Measurements from ENCODE around the gene CAVIN1.
"Not testable (repeated sequence)": the region's sequence is repeated elsewhere in the genome, so short reads cannot be mapped to it uniquely, and the experiment has no call there.

The CAVIN1 gene

DNA sequence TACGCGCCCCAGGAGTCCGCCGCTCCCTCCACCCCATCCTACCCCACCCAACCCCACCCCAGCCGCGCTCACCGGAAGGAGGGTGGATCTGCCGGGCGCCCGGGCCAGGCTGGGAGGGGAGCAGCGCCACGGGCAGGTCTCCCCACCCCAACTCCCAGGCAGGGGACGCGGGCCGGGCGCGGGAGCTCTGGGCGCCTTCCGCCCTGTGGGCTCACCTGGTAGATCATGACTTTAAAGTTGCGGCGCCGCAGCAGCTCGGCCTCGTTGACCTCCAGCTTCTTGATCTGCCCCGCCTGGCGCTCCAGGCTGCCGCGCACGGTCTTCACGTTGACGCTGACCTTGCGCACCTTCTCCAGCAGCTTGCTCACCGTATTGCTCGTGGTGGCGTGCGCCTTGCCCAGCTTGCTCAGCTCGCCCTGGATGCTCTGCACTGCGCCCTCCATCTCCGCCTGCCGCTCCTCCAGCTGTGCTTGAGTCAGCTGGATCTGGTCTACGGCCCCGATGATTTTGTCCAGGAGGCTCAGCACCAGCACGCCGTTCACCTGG lies 571 bp downstream of the CAVIN1 start:
- ATAC-seq (ENCODE audit: low read depth): peak; percentile 8
- H3K4me1 ChIP-seq (ENCODE audit: insufficient read depth, poor library complexity, severe bottlenecking): peaks cover 26% of the 10 kb centered on the region

DNA sequence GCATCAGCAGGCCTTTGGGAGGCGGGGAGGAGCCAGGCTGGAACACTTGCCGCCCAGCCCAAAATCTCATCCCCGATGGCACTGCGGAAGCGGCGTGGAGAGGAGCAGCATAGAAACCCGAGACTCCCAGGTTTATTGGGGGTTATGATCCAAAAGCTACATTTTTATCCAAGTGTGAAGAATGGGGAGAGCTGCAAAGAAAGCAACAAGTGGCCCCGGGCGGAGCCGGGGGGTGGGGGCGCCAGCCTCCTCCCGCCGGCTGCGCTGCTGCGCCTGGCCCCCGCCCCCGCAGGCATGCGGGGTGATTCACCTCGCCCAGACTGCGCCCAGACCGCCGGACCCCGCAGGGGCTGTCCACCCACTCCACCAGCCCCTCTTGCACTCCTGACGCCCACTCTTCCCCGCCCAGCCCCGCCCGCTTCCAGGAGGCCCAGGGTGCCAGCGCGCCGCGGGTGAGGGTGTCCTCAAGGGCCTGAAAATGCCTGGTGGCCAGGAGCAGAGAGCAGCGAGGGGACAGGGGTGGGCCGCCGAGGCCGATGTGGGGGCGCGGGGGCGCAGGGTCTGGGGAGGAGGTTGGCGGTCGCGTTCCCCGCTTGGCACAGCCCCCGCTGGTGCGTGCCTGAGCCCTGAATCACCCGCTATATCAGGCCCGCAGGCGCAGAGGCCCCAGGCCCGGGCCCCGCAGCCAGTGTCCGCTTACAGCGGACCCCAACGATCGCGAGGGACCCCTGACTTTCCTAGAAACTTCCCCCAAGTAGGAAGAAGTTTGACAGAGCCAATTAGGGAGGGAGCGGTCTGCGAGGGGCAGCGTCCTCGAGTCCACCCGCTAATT lies 1.3 kb downstream of the CAVIN1 start:
- H3K9me3 ChIP-seq (ENCODE audit: severe bottlenecking): no peaks in the 10 kb centered on the region
- DNase-seq (ENCODE audit: low spot score) (no peak), ATAC-seq (ENCODE audit: low read depth) (peak; percentile 52)
- TF ChIP-seq, protein P1, sequence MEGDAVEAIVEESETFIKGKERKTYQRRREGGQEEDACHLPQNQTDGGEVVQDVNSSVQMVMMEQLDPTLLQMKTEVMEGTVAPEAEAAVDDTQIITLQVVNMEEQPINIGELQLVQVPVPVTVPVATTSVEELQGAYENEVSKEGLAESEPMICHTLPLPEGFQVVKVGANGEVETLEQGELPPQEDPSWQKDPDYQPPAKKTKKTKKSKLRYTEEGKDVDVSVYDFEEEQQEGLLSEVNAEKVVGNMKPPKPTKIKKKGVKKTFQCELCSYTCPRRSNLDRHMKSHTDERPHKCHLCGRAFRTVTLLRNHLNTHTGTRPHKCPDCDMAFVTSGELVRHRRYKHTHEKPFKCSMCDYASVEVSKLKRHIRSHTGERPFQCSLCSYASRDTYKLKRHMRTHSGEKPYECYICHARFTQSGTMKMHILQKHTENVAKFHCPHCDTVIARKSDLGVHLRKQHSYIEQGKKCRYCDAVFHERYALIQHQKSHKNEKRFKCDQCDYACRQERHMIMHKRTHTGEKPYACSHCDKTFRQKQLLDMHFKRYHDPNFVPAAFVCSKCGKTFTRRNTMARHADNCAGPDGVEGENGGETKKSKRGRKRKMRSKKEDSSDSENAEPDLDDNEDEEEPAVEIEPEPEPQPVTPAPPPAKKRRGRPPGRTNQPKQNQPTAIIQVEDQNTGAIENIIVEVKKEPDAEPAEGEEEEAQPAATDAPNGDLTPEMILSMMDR (IDR thresholded peaks at IDR 0.05; ENCODE audit: poor library complexity, severe bottlenecking): no peak
- peak overlapping the region; percentile 97 for H3K27ac ChIP-seq (ENCODE audit: poor library complexity, severe bottlenecking)
- no peaks in the 10 kb centered on the region for H3K27me3 ChIP-seq (ENCODE audit: insufficient read depth, poor library complexity, severe bottlenecking)
- peaks cover 26% of the 10 kb centered on the region for H3K4me1 ChIP-seq (ENCODE audit: insufficient read depth, poor library complexity, severe bottlenecking)
- H3K36me3 ChIP-seq (ENCODE audit: low read depth): peaks cover 37% of the 10 kb centered on the region
- peak overlapping the region; percentile 92 for H3K4me3 ChIP-seq (ENCODE audit: severe bottlenecking)

More for the DNA sequence above, 571 bp downstream of the CAVIN1 start:
- H3K4me3 ChIP-seq (ENCODE audit: severe bottlenecking): peak overlapping the region; percentile 92
- TF ChIP-seq, protein P1 (IDR thresholded peaks at IDR 0.05; ENCODE audit: poor library complexity, severe bottlenecking): no peak
- H3K9me3 ChIP-seq (ENCODE audit: severe bottlenecking): no peaks in the 10 kb centered on the region
- no peak for DNase-seq (ENCODE audit: low spot score)
- H3K27ac ChIP-seq (ENCODE audit: poor library complexity, severe bottlenecking): peak overlapping the region; percentile 97
- H3K27me3 ChIP-seq (ENCODE audit: insufficient read depth, poor library complexity, severe bottlenecking): no peaks in the 10 kb centered on the region
- H3K36me3 ChIP-seq (ENCODE audit: low read depth): peaks cover 35% of the 10 kb centered on the region

DNA sequence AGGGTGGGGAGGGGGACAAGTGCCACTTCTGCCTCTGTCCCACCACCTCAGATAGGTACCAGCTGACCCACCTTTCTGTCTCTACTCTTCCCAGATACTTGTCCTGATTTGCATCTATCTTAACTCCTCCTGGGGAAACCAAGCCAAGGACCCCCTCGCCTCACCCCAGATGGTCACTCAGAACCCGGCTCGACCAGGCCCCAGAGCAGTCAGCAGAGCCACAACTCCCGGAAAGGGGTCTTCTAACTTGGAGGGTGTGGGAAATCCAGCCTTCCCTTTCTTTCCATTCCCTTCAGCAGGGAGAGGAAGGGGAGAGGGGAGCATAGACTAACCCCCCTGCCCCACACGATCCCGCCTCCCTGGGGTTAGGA lies 1.9 kb downstream of the CAVIN1 start:
- Histone ChIP-seq H3K4me3 (ENCODE audit: severe bottlenecking) (peak overlapping the region; percentile 92), H3K9me3 (ENCODE audit: severe bottlenecking) (no peaks in the 10 kb centered on the region), H3K36me3 (ENCODE audit: low read depth) (peaks cover 39% of the 10 kb centered on the region), H3K4me1 (ENCODE audit: insufficient read depth, poor library complexity, severe bottlenecking) (peaks cover 26% of the 10 kb centered on the region), H3K27me3 (ENCODE audit: insufficient read depth, poor library complexity, severe bottlenecking) (no peaks in the 10 kb centered on the region), H3K27ac (ENCODE audit: poor library complexity, severe bottlenecking) (peak overlapping the region; percentile 97)
- no peak for ATAC-seq (ENCODE audit: low read depth)
- TF ChIP-seq, protein P1 (IDR thresholded peaks at IDR 0.05; ENCODE audit: poor library complexity, severe bottlenecking): no peak
- no peak for DNase-seq (ENCODE audit: low spot score)

DNA sequence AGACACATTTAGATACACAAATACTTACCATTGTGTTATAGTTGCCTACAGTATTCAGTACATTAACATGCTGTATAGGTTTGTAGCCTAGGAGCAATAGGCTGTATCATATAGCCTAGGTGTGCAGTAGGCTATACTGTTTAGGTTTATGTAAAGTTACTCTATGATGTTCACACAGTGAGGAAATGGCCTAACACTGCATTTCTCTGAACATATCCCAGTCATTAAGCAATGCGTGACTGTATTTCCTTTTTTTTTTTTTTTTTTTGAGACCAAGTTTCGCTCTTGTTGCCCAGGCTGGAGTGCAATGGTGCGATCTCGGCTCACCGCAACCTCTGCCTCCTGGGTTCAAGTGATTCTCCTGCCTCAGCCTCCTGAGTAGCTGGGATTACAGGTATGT lies 5.1 kb downstream of the CAVIN1 start:
- not testable (repeated sequence) for H3K4me3 ChIP-seq (ENCODE audit: severe bottlenecking); ATAC-seq (ENCODE audit: low read depth); H3K9me3 ChIP-seq (ENCODE audit: severe bottlenecking); H3K27me3 ChIP-seq (ENCODE audit: insufficient read depth, poor library complexity, severe bottlenecking); DNase-seq (ENCODE audit: low spot score)
- Histone ChIP-seq H3K27ac (ENCODE audit: poor library complexity, severe bottlenecking) (peak overlapping the region; percentile 97), H3K4me1 (ENCODE audit: insufficient read depth, poor library complexity, severe bottlenecking) (peaks cover 26% of the 10 kb centered on the region), H3K36me3 (ENCODE audit: low read depth) (peaks cover 44% of the 10 kb centered on the region)

DNA sequence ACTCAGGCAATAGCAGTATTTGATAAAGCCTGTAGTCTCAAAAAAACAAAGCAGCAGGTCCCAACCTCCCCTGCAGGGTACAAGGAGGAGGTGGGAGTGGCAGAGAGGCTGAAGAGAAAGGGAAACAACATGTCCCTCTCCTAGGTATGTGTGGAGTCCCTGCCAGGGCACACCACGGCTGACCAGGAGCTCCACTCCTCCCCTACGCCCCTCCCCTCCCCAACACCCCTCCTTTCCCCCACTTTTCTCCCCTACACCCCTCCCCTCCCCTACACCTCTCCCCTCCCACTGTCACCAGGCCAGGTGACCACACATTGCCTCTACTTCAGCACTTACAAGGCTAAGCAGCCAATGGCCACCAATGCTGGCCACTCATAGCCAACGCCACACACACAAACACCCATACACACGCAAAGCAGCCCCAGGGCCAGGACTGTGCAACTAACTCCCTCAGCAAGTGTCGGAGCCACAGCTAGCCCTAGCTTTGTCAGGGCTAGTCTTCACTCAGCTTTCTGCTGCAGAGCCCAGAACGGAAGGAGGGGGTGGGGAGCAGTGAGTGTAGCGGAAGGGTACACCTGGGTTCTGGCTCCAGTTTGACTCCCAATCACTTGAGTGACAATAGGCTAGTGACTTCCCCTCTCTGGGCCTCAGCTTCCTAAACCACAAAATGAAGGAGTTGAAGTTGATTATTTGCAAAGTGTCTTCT lies 8.2 kb downstream of the CAVIN1 start:
- Histone ChIP-seq H3K27me3 (ENCODE audit: insufficient read depth, poor library complexity, severe bottlenecking) (no peaks in the 10 kb centered on the region), H3K4me1 (ENCODE audit: insufficient read depth, poor library complexity, severe bottlenecking) (peaks cover 27% of the 10 kb centered on the region), H3K27ac (ENCODE audit: poor library complexity, severe bottlenecking) (peak overlapping the region; percentile 94), H3K9me3 (ENCODE audit: severe bottlenecking) (no peaks in the 10 kb centered on the region), H3K4me3 (ENCODE audit: severe bottlenecking) (no peak overlapping the region), H3K36me3 (ENCODE audit: low read depth) (peaks cover 40% of the 10 kb centered on the region)
- TF ChIP-seq, protein P1 (IDR thresholded peaks at IDR 0.05; ENCODE audit: poor library complexity, severe bottlenecking): no peak
- ATAC-seq (ENCODE audit: low read depth): no peak
- no peak for DNase-seq (ENCODE audit: low spot score)

All from RWPE2 (cell line).